Measurements from ENCODE around the gene SETD3.

Gene SETD3

GRCh38 chr14:99479906-99480869 lies at the start of gene SETD3:
Gene SETD3, minus strand, starts transcription at chr14:99480859. Its CDS starts 15,054 bp downstream, at chr14:99465805.
- peak; percentile 17 for DNase-seq (ENCODE audit: low read depth)

- no peak for DNase-seq (ENCODE audit: low read depth)
Measured at GRCh38 chr14:99529899-99530298, 49.2 kb upstream of the SETD3 start.

- no peak for DNase-seq (ENCODE audit: low read depth)
Measured at GRCh38 chr14:99527427-99528076, 46.9 kb upstream of the SETD3 start.

GRCh38 chr14:99527026-99527425 lies 46.4 kb upstream of the SETD3 start:
- DNase-seq (ENCODE audit: low read depth): no peak

DNA sequence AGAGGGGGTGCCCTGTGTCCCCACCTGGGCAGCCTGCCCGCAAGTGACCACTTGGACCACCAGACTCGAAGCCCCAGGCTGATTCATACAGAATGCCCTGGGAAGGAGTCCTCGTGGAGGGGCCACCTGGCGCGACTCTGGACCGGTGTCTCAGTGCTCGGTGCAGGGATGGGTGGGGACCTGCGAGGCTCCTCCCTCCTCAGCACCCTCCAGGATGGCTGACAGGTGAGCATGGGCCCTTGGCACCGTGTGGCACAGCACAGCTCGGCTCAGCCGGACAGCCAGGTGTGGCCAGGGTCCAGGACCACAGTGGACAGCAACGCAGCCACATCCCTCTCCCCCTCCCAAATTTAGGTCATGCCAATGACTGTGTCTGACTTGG lies 45.0 kb upstream of the SETD3 start:
- no peak for DNase-seq (ENCODE audit: low read depth)

GRCh38 chr14:99524804-99525698 lies 44.4 kb upstream of the SETD3 start:
- DNase-seq (ENCODE audit: low read depth): no peak

DNA sequence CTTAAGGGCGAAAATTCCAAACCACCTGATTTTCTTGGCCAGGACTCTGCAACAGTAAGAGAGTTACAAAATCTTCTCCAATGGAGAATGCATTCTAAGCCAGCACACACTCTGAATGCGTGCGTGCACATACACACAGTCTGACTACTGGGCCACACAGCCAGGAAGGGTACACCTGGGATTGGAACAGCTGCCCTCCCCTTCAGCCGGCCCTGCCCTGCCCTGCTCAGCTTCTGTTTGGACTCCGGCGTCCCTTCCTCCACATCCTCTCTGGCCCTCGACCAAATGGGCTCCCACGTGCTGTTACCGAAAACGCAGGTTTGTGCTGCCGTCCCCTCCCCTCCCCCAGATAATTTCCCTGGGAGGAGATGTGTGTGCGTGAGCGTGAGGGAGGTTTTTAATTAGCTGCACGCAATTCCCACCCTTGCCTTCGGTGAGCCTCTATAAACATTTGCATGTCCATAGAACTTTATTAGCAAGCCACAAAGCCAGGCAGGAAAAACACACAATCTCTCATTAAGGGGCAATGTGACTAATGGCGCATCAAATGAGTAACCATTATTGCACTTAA lies 43.5 kb upstream of the SETD3 start:
- DNase-seq (ENCODE audit: low read depth): no peak

GRCh38 chr14:99523704-99524055 lies 43.0 kb upstream of the SETD3 start:
- DNase-seq (ENCODE audit: low read depth): no peak

DNA sequence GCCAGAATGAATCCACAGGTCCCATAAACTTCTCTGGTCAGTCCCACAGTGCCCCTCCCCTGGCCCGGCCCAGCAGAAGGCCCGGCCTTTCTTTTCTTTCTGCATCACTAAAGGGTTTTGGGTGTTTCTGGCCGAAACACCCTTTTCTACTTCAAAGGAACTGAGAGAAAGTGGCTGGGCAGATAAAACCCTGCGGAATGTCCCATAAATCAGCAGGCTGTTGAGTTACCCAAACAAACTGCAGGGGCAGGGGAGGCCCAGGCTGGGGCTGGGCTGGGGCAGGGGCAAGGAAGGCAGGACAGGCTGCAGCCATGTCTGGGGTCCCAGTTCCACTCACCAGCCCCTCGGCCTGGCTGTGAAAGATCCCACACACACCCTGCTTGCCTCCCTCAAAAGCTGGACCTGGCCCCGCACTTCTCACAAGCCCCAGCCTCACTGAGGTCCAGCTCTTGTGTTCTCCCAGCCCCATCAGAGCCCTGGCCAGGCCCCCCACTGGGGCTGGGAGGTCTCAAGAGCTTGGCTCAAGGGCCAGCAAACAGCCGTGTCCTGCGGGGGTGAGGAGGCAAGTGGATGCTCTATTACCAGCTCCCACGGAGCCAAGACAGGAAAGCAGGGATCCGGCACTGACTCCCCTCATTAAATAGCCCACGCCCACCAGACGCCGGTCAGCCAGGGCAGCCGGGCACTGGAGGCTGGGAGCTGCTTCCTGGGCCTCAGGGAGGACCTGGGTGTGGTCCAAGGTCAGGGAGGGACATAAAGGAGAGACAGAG lies 42.5 kb upstream of the SETD3 start:
- DNase-seq (ENCODE audit: low read depth): no peak

GRCh38 chr14:99522457-99522891 lies 41.8 kb upstream of the SETD3 start:
- no peak for DNase-seq (ENCODE audit: low read depth)

DNA sequence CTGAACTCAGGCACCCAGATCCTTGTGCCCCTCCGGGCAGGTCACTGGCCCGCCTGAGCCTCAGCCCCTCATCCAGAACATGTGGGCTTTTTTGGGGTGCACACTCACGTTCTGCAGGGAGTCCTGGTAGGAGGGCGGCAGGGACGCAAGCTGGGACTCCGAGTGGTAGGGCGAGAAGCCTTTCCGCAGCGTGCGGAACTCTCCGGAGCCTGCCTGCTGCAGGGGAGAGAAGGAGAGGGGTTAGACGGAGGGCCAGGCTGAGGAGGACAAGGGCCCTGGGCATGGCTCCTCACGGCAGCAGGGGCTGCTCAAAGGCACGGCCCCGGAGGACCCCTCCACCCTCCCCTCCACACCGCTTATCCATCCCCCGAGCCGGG lies 41.4 kb upstream of the SETD3 start:
- no peak for DNase-seq (ENCODE audit: low read depth)

- DNase-seq (ENCODE audit: low read depth): no peak
Measured at GRCh38 chr14:99521176-99522024, 40.7 kb upstream of the SETD3 start.

DNA sequence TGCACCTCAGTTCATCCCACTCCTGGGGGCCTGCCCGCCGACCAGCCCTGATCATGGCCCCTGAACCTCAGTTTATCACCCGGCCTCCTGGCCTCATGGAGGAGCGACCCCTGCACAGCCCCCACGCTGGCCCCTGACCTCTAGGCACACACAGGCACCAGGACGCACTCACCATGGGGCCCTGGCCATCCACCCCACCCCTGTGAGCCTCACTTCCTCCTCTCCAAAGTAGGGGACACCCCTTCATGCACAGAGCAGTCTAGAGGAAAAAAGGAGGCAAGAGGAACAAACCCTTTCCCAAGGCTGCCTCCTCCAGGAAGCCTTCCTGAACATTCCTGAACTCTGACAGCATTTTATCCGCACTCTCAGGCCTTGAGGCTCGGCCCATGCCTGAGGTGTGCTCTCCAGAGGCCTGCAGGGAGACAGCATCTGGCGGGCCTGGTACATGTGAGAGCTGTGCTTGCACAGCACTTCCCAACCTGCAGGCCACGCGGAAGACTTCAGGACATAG lies 40.0 kb upstream of the SETD3 start:
- no peak for DNase-seq (ENCODE audit: low read depth)

- no peak for DNase-seq (ENCODE audit: low read depth)
Measured at GRCh38 chr14:99519931-99520421, 39.3 kb upstream of the SETD3 start.

GRCh38 chr14:99519347-99519881 lies 38.8 kb upstream of the SETD3 start:
- no peak for DNase-seq (ENCODE audit: low read depth)

- peak; percentile 76 for DNase-seq (ENCODE audit: low read depth)
Measured at GRCh38 chr14:99518441-99519346, 38.0 kb upstream of the SETD3 start.

GRCh38 chr14:99517643-99518381 lies 37.2 kb upstream of the SETD3 start:
- no peak for DNase-seq (ENCODE audit: low read depth)

Measured in activated T-cell treated with anti-CD3 and anti-CD28 coated beads for 24 hours (primary cell).